ENCODE measurements around the gene MINK1. TPM values are rescaled to one million over a fixed set of nuclear protein-coding genes. Genes with fewer than 3 reads are reported as not detected.
A peak's percentile ranks its signal among the peaks of the same experiment; 100 is the strongest.

The MINK1 gene
- total RNA-seq, 1 donor from 2014 or later, result 84.6 TPM

GRCh38 chr17:4933646-4934045 is 100.5 kb downstream of the MINK1 start:
- DNase-seq (ENCODE audit: low read depth), result no peak

DNA sequence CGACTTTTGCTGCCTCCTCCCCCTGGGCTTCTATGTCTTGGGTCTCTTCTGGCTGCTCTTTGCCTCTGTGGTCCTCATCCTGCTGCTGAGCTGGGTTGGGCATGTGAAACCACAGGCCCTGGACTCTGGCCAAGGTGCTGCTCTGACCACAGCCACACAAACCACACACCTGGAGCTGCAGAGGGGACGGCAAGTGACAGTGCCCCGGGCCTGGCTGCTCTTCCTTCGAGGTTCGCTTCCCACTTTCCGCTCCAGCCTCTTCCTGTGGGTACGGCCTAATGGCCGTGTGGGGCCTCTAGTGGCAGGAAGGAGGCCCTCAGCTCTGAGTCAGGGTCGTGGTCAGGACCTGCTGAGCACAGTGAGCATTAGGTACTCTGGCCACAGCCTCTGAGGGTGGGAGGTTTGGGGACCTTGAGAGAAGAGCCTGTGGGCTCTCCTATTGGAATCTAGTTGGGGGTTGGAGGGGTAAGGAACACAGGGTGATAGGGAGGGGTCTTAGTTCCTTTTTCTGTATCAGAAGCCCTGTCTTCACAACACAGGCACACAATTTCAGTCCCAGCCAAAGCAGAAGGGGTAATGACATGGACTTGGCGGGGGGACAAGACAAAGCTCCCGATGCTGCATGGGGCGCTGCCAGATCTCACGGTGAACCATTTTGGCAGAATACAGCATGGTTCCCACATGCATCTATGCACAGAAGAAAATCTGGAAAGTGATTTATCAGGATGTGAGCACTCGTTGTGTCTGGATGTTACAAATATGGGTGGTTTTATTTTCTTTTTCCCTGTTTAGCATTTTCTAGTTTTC is 101.2 kb downstream of the MINK1 start:
- DNase-seq (ENCODE audit: low read depth), result no peak

DNA sequence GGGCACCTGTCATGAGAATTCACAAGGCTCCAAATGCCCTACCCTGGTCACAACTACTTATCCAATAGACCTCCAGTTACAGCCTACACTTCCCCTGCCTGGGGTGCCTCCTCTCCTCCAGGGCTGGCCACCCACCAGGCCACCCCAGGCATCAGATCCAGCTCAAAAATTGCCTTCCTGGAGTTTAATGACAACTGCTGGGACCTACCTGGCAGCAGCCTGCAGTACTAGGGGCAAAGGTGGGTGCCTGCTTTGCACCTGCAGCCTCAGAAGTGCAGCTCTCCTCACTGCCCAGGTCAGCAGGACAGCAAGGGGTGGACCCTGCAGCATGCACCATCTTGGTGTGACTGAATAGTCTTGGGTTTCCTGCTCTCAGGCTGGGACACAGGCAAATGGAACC is 102.5 kb downstream of the MINK1 start:
- DNase-seq (ENCODE audit: low read depth), result no peak

DNA sequence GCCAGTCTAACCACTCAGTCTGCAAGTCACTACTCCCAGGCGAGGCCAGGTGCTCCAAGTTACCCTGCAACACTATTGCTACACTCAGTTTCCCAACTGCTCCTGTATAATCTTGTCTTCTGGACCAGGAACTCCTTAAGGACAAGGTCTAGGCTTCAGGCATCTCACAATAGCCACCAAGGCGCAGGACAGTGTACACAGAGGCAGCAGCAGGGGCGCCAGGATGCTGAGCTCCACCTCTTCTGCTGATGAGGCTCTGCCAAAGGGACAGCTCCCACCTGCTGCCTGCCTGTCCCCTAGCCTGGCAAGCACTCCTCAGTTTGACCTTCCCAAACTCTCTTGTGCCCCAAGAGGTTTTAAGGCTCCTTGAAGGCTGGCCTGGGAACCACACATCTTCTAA is 103.3 kb downstream of the MINK1 start:
- DNase-seq (ENCODE audit: low read depth), result no peak

- no peak for DNase-seq (ENCODE audit: low read depth)
Observed at GRCh38 chr17:4937553-4937952, 104.4 kb downstream of the MINK1 start.

GRCh38 chr17:4938069-4938491 is 104.9 kb downstream of the MINK1 start:
- DNase-seq (ENCODE audit: low read depth), result no peak

DNA sequence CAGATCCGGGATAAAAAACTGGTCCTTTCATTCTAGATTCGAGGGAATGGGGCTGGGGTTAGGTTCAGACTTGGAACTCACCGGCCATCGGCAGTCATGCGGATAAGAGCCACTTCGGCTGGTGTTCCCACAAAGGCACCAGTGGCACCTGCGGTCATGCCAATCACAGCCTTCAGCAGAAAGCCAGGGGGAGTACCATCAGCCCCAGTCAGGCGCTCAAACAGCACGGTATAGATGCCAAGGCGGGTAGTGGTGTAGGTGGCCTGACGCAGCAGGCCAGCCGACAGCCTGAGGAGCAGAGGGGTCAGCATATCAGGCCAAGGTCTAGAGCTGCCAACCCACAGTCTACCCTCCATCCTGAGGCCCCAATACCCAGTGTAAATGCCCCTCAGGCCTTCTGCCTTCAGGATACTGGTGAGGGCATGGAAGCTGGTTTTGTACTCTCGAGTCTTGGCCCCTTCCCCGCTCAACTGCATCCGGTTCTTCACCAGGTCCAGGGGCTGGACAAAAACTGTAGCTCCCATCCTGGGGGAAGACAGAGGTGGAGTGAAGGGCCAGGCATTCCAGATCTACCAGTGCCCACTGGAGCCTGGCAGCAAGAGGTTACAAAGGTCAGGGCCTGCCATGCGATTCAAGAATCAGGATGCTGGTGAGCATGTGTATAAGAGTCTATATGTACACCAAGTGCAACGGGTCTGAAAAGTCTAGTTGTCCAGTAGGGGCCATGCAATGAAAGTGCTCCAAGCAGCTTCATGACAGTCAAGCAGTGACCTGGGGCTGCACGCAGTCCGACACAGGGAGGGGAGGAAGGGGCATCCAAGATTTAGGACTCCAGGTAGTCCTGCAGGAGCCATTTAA is 105.8 kb downstream of the MINK1 start:
- DNase-seq (ENCODE audit: low read depth), result no peak

DNA sequence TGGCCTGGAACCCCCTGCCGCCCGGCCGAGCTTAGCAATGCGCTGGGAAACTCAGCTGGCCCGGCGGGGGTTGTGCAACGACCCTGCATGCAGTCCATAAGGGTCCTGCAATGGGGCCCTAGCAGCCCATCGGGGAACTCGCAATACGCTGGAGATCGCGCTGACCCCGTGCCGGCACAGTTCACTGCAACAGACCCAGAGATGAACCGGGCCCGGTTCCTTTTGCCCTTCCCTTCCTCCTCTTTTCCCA is 106.3 kb downstream of the MINK1 start:
- DNase-seq (ENCODE audit: low read depth), result no peak

- DNase-seq (ENCODE audit: low read depth), result peak; percentile 99
Observed at GRCh38 chr17:4939796-4940554, 106.8 kb downstream of the MINK1 start, which contains the start of the genes RNF167 and SLC25A11. RNF167 (plus strand) TSS chr17:4940268; CDS start chr17:4940910, 642 bp downstream. SLC25A11 (minus strand) TSS chr17:4940046; CDS start chr17:4939910, 136 bp downstream.

DNA sequence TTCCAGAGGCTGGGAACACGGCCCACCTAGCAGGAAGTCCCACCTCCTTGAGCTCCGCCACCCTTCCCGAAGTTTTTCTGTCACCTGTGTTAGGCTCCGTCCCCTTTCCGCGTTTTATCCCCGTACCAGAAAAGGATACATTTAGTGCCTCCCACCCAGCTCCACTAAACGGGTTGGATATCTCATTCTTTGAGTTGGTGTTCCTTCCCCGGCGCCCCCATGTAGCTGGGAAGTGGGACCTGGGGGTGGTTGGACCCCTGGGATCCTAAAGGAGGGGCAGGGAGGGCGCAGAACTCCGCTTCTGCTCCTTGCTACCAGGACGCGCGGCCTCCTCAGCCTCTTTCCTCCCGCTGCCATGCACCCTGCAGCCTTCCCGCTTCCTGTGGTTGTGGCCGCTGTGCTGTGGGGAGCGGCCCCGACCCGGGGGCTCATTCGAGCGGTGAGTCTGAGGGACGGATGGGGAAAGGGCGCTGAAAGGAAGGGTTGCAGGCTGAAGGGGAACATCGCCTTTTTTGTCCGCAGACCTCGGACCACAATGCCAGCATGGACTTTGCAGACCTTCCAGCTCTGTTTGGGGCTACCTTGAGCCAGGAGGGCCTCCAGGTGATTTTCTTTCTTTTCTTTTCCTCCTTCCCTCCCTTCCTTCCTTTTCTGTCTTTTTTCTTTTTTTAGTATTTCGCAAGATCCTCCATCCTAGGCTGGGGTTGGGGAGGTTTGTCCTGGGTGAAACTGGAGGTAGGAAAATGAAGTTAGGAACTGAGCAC is 107.6 kb downstream of the MINK1 start:
- no peak for DNase-seq (ENCODE audit: low read depth)

- DNase-seq (ENCODE audit: low read depth), result no peak
Observed at GRCh38 chr17:4941319-4941610, 108.1 kb downstream of the MINK1 start.

- no peak for DNase-seq (ENCODE audit: low read depth)
Observed at GRCh38 chr17:4942760-4943508, 109.8 kb downstream of the MINK1 start.

GRCh38 chr17:4944163-4944553 is 111.0 kb downstream of the MINK1 start:
- no peak for DNase-seq (ENCODE audit: low read depth)

DNA sequence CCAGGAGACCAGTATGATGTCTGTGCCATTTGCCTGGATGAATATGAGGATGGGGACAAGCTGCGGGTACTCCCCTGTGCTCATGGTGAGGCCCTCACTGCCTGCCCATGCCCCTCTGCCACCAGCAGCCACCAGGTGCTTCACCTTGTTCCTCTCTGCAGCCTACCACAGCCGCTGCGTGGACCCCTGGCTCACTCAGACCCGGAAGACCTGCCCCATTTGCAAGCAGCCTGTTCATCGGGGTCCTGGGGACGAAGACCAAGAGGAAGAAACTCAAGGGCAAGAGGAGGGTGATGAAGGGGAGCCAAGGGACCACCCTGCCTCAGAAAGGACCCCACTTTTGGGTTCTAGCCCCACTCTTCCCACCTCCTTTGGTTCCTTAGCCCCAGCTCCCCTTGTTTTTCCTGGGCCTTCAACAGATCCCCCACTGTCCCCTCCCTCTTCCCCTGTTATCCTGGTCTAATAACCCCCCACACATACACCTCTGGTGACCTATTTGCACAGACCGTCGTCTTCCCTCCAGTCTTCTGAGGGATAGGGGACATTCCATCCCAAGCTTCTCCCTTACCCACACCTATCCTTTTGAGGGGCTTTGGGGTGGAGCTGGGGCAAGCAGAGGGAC is 111.5 kb downstream of the MINK1 start:
- DNase-seq (ENCODE audit: low read depth), result no peak

DNA sequence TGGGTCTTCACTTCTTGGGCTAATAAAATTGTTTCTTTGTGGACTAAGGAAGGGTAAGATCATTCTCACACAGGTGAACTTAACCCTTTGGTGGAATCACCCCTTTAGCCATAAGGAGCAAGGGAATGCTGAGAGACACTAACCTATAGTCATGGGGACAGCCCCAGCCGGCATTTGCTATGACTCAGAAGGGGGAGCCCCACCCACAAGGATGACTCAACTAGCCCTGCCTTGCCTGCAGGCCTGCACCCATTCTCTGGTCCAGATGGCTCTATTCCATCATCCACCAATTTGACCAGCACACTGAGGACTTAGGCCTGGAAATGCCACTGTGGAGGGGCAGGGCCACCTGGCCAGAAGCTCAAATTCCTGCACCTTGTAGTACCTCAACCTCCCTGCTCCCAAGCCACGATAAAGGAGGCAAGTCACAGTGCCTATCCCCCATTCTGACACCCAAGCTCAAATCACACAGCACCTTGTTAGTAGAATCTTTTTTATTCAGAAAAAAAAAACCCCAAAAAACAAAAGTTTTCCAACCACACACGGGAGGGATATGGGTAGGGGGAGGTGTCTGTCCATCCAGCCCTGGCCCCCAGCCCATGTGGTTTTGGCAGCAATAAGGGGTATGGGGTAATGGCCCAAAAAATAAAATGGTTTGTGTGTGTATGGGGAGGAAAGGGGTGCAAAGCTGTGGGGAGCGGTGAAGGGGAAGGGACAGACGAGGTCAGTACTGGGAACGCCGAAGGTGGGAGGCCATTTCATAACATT is 112.2 kb downstream of the MINK1 start:
- DNase-seq (ENCODE audit: low read depth), result peak; percentile 79

- DNase-seq (ENCODE audit: low read depth), result no peak
Observed at GRCh38 chr17:4945944-4946280, 112.8 kb downstream of the MINK1 start.

DNA sequence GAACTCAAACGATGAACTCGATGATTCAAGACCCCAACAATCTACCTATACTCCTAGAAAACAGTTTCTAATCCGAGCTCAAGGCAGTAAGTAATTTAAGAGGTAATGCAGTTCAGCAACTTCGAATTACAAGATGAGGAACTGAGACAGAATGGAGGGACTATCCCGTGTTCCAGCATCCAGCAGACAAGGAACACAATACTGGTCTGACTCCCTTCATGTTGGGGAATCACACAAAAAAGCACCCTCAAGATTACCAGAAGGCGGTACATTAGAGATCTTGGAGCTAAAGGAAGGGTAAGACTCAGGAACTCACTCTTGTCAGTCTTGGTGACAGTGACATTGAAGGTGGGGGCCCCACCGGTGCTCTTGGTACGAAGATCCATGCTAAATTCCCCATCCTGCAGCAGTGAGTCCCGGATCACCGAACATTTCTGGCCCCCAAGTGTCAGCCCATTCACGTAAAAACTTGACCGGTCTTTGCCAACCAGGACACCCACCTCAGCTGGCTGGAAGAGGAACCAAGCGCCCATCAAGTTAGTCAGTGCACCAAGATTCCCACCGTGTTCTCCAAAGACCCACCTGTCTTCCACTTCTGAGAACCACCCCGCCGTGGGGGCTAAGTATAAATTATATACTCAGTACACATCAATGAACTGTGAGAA is 113.3 kb downstream of the MINK1 start:
- DNase-seq (ENCODE audit: low read depth), result no peak

- no peak for DNase-seq (ENCODE audit: low read depth)
Observed at GRCh38 chr17:4947010-4947410, 113.9 kb downstream of the MINK1 start.

All from renal cortical epithelial cell (primary cell).